Spleen (tissue), 11 donors: ENCODE measurements around the gene HTR4. TPM values are rescaled to one million over a fixed set of nuclear protein-coding genes. Genes with fewer than 3 reads are reported as not detected.
A peak's percentile ranks its signal among the peaks of the same experiment; 100 is the strongest.

Experiments
- DNase-seq: peaks from one replicate; pipeline ENCODE4 v3.0.0-alpha.2; 2020
- H3K27ac ChIP-seq, 8 donors: fragments of 200-600 bp; sonication (generic) in 7 of 8; 1 replicate in 4 of 8; 2 replicates in 4 of 8; pipeline versions ENCODE4 v1.5.0 to v1.8.0; 2016 to 2021; ENCODE audit warnings: inconsistent platforms in 4 of 8, mild to moderate bottlenecking in 4 of 8, moderate library complexity in 1 of 8
- H3K27me3 ChIP-seq, 7 donors: fragments of 200-600 bp; sonication (generic) in 6 of 7; replicated peaks in 1 of 7; 1 replicate in 4 of 7; 2 replicates in 3 of 7; pipeline versions ENCODE4 v1.5.0 to v1.8.0; 2016 to 2021; ENCODE audit warnings: inconsistent platforms in 3 of 7, mild to moderate bottlenecking in 1 of 7
- H3K36me3 ChIP-seq, 6 donors: fragments of 200-600 bp; sonication (generic) in 5 of 6; 1 replicate in 4 of 6; 2 replicates in 2 of 6; pipeline versions ENCODE4 v1.5.0 to v1.8.0; 2016 to 2021; ENCODE audit warnings: inconsistent platforms in 2 of 6
- H3K4me1 ChIP-seq, 6 donors: fragments of 200-600 bp; sonication (generic) in 5 of 6; 1 replicate in 3 of 6; 2 replicates in 3 of 6; pipeline versions ENCODE4 v1.5.0 to v1.8.0; 2016 to 2021; ENCODE audit warnings: inconsistent platforms in 3 of 6
- H3K4me3 ChIP-seq, 8 donors: fragments of 200-600 bp; sonication (generic) in 7 of 8; 1 replicate in 4 of 8; 2 replicates in 4 of 8; pipeline versions ENCODE4 v1.5.0 to v1.8.0; 2016 to 2021; ENCODE audit warnings: inconsistent platforms in 4 of 8, mild to moderate bottlenecking in 4 of 8, moderate library complexity in 2 of 8
- H3K9me3 ChIP-seq, 8 donors: fragments of 200-600 bp; sonication (generic) in 7 of 8; 1 replicate in 4 of 8; 2 replicates in 4 of 8; pipeline versions ENCODE4 v1.5.0 to v1.8.0; 2016 to 2021; ENCODE audit warnings: inconsistent platforms in 4 of 8
- CTCF ChIP-seq, 11 experiments: fragments of 200-600 bp in 7 of 11; fragments of 450-650 bp in 4 of 11; sonication (generic) in 4 of 11; IDR thresholded peaks in 8 of 11; conservative IDR thresholded peaks in 3 of 11; 1 replicate in 7 of 11; 2 replicates in 4 of 11; pipeline versions ENCODE4 v1.4.0 to v1.8.0; 2016 to 2021; ENCODE audit warnings: antibody characterized with exemption in 11 of 11, inconsistent platforms in 4 of 11, mild to moderate bottlenecking in 1 of 11
- POLR2A ChIP-seq, 3 donors: fragments of 450-650 bp; IDR thresholded peaks; one replicate each; pipeline ENCODE4 v1.5.1; 2017; ENCODE audit warnings: antibody characterized with exemption in 3 of 3, mild to moderate bottlenecking in 1 of 3
- POLR2AphosphoS5 ChIP-seq, 3 donors: sonication (generic); formaldehyde crosslinking; IDR thresholded peaks; one replicate each; pipeline ENCODE4 v1.5.1; 2017; ENCODE audit warnings: antibody characterized with exemption in 3 of 3
- WGBS, 5 donors: extraction: QIAGEN DNeasy Blood & Tissue Kit in 3 of 5; methylation state at CpG; one replicate each; pipeline versions ENCODE4 v1.1.5 to v1.1.7; 2013 to 2018; 5-methylcytosine and 5-hydroxymethylcytosine counted together
- intact Hi-C: fragments of 100-400 bp; cut with DNase I; formaldehyde crosslinking; loops from one replicate; pipeline ENCODE4 v1.15.0; 2023; ENCODE audit warnings: low total_unique reads
- polyA plus RNA-seq, 3 donors: library from polyadenylated mRNA; stranded (reverse); fragments of 200-250 nt; gene quantifications; one replicate each; pipeline ENCODE4 v1.2.1, GENCODE V29; 2013
- total RNA-seq, 7 donors: library from RNA; depleted of rRNA in 3 of 7; stranded (reverse); fragments of >200 nt in 3 of 7; fragmentation: NEBNext Ultra II Directional in 4 of 7; extraction: Animal tissue kit (Norgen Biotek cat#: 25700) in 4 of 7; gene quantifications; one replicate each; pipeline versions ENCODE4 v1.1.0 to v1.2.1, GENCODE V29; 2016 to 2021
- donor health status: healthy with polysubstance abuse.
- donor health status: DM: no; HTN: no; CAD: no; lungs with moderate emphysema.
- donor health status: DM: no; HTN: no; CAD: no.
- donor health status: Bipolar disorder and iron deficiency.
- donor health status: healthy.
- donor health status: DM: no; HTN: no; CAD: no.
- donor health status: DM: yes; HTN: yes; CAD: no.

HTR4 gene
- total and polyA plus RNA-seq, 10 donors: 0.03 to 0.79 (median 0.41) TPM; not detected in 5

GRCh38 chr5:148482697-148483462 lies 171.4 kb downstream of the HTR4 start:
- TF ChIP-seq CTCF (IDR thresholded peaks at IDR 0.05 in 8 of 11, conservative IDR thresholded peaks at IDR 0.05 in 3 of 11) (peak in 10 of 11 experiments; percentile 37 to 81 (median 68)), POLR2AphosphoS5 (IDR thresholded peaks at IDR 0.05) (no peak), POLR2A (IDR thresholded peaks at IDR 0.05) (no peak)
- Histone ChIP-seq H3K36me3 (no peaks in the 10 kb centered on the region), H3K4me1 (peaks cover 0 to 7% (median 3%) of the 10 kb centered on the region in 6 donors), H3K27me3 (peaks cover 0 to 46% (median 0%) of the 10 kb centered on the region in 7 donors), H3K27ac (no peak overlapping the region), H3K4me3 (peak overlapping the region in 1 of 8 donors; percentile 5), H3K9me3 (no peaks in the 10 kb centered on the region)
- intact Hi-C loops: no loop called here
- WGBS, 5 donors: 37 to 46% (median 42%) methylated on average over 21 to 22 of the region's 22 CpGs
- peak; percentile 84 for DNase-seq

GRCh38 chr5:148482196-148482595 lies 172.1 kb downstream of the HTR4 start:
- TF ChIP-seq POLR2A (IDR thresholded peaks at IDR 0.05) (no peak), CTCF (IDR thresholded peaks at IDR 0.05 in 8 of 11, conservative IDR thresholded peaks at IDR 0.05 in 3 of 11) (no peak), POLR2AphosphoS5 (IDR thresholded peaks at IDR 0.05) (no peak)
- Histone ChIP-seq H3K4me1 (peaks cover 0 to 7% (median 3%) of the 10 kb centered on the region in 6 donors), H3K36me3 (no peaks in the 10 kb centered on the region), H3K27ac (no peak overlapping the region), H3K27me3 (peaks cover 0 to 46% (median 0%) of the 10 kb centered on the region in 7 donors), H3K9me3 (no peaks in the 10 kb centered on the region), H3K4me3 (no peak overlapping the region)
- DNase-seq: no peak
- WGBS, 5 donors: 57 to 76% (median 63%) methylated on average over 7 of the region's 7 CpGs
- intact Hi-C loops: no loop called here

GRCh38 chr5:148477429-148477828 lies 176.9 kb downstream of the HTR4 start:
- H3K27ac ChIP-seq: no peak overlapping the region
- TF ChIP-seq CTCF (IDR thresholded peaks at IDR 0.05 in 8 of 11, conservative IDR thresholded peaks at IDR 0.05 in 3 of 11): no peak
- TF ChIP-seq POLR2A (IDR thresholded peaks at IDR 0.05): no peak
- no peak for TF ChIP-seq POLR2AphosphoS5 (IDR thresholded peaks at IDR 0.05)
- DNase-seq: no peak
- no peaks in the 10 kb centered on the region for H3K4me1 ChIP-seq
- peaks cover 0 to 37% (median 0%) of the 10 kb centered on the region in 7 donors for H3K27me3 ChIP-seq
- intact Hi-C loops: no loop called here
- H3K36me3 ChIP-seq: no peaks in the 10 kb centered on the region
- 81 to 83% (median 83%) methylated on average over 3 of the region's 3 CpGs for WGBS, 5 donors
- no peaks in the 10 kb centered on the region for H3K9me3 ChIP-seq
- no peak overlapping the region for H3K4me3 ChIP-seq

- no peak overlapping the region for H3K27ac ChIP-seq
- no peaks in the 10 kb centered on the region for H3K9me3 ChIP-seq
- peaks cover 0 to 34% (median 0%) of the 10 kb centered on the region in 7 donors for H3K27me3 ChIP-seq
- no peaks in the 10 kb centered on the region for H3K4me1 ChIP-seq
- no peak overlapping the region for H3K4me3 ChIP-seq
- intact Hi-C loops: no loop called here
- no peak for DNase-seq
- 60 to 83% (median 69%) methylated on average over 3 of the region's 3 CpGs for WGBS, 5 donors
- no peaks in the 10 kb centered on the region for H3K36me3 ChIP-seq
- TF ChIP-seq POLR2AphosphoS5 (IDR thresholded peaks at IDR 0.05) (no peak), CTCF (IDR thresholded peaks at IDR 0.05 in 8 of 11, conservative IDR thresholded peaks at IDR 0.05 in 3 of 11) (no peak), POLR2A (IDR thresholded peaks at IDR 0.05) (no peak)
Observed at GRCh38 chr5:148476302-148476701, 178.0 kb downstream of the HTR4 start.
